Measurements from ENCODE around the gene PAPOLB.

The PAPOLB gene

DNA sequence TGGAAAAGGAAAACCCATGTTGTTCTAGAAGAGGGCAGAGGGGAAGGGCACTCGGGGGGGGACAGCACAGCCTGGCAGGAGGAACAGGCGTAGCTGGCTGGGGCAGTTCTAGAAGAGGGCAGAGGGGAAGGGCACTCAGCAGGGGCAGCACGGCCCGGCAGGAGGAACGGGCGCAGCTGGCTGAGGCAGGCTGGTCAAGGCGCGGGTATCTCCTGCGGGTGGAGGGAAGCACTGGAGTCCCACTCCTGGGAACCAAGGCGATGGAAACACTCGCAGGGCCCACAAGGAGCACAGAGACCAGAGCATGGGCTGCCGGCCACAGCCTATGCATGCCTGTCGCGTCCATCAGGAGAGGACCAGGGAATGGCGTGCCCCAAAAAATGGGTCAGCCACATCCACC is 36.7 kb downstream of the PAPOLB start:
- DNase-seq = no peak

DNA sequence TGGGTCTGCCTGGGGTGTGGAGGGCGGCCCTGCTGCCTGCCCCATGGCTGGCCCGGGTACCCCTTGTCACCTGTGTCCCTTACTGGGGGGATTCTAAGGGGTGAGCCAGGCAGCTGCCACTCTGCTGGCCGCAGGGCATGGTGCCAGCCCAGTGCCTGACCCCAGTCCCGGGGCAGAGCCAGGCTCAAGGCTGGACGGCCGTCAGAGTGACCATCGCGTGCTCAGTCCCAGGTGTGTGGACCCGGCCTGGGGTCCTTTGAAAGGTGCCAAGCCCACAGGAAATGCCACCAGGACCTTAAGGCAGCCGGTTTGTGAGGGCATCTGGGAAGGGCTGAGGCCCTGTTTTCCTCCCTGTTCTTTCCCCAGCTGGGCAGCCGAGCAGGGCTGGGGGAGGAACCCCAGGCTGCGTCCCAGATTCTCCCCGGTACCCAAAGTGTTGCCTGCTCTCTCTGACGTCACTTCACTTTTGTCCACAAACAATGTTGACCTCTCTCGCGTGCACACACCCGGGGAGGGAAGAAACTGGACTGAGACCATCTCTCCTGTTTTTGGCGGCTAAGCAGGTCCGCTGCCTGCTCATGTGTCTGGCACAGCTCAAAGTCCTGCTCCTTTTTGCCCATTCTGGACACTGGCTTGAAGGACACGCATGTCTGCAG is 37.6 kb downstream of the PAPOLB start:
- DNase-seq = peak in 9 of 56 donors; percentile 10 to 50 (median 24)

DNA sequence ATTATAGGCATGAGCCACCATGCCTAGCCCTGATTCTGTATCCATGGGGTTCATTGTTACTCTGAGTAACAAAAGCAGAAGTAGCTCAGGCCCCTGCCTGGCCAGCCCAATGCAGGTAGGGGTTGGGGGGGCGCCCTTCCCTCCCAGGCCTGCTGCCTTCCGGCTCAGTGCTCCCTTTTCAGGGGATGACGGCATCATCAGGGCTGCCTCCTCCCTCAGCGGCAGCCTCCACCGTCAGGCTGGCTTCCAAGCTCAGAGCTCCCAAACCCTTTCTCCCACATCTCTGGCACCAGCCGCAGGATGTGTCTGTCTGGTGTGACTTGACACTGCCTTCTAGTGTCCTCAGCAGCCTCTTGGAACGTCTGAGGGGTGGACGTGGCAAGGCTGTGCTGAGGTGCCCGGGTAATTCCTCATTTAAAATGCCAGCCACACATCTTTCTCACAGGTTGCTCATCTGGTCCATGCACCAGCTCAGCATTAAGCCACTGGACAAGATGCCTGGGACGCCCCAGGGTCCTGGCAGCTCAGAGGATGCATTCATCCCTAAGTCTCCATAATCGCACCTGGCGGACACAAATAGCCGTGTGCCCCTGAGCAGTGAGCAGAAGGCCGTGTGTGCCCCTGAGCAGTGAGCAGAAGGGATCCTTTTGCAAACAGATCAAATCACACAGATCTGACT is 38.2 kb downstream of the PAPOLB start:
- no peak for DNase-seq

DNA sequence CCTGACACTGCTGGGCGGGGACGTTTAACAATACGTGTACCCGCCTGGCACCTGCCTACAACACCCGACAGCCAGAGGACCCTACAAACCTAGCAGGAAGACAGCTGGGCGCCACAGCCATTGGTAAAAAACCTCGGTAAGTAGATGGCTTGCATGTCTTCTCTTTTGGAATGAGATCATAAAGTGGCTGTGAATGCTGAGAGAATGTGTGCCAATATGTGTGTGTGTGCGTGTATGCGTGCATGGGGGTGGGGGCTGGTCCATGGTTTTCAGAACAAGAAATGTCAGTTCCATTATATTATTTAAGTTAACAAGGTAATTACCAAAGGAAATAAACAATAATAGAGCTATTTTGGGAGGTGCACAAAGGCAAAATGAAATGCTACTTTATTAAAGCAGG is 39.2 kb downstream of the PAPOLB start:
- DNase-seq = no peak

DNA sequence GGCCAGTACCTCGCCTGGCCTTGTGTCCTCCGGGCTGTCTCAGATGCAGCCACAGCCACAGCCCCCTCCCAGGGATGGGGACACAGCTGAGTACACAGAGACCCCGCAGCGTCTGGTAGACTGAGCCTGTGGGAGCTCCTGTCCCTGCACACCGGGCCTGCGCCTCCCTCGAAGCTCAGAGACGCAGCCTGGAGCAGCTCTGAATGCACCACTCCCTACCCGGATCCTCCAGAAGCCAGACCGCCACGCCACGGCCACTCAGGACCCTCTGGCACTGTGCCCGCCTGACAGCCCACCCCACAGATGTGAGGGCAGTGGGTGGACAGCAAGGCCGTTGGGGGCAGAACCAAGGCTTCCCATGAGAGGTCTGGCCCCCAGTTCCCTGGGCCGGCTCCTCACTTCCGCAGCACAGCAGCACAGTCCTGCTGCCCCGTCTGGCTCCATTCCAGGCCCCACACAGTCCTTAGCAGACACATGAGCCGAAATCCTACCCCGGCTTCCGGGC is 40.8 kb downstream of the PAPOLB start:
- no peak for DNase-seq

DNA sequence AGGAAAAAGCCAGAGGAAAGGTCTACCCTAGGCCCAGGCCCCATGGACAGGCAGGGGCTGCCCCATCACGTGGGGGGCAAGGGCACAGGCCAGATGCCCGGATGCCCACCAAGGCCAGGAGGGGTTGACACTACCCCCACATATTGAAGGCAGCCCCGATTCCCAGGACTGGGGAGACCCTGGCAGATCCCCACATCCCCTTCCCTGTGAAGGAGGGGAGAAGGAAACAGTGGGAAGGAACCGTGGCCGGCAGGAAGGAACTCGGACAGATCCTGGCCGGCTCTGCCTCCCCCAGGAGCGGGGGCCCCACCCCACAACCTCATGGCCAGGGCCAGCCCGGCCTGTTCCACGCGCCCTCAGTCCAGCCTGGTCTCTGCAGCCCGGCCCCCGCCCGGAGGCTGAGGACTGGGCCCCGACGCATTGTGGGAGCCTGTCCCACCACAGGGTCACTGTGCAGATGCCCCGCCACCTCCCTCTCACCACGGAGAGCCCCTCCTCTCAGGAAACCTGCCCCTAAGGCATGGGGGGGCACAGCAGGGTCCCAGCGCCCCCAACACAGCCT is 41.3 kb downstream of the PAPOLB start:
- no peak for DNase-seq

DNA sequence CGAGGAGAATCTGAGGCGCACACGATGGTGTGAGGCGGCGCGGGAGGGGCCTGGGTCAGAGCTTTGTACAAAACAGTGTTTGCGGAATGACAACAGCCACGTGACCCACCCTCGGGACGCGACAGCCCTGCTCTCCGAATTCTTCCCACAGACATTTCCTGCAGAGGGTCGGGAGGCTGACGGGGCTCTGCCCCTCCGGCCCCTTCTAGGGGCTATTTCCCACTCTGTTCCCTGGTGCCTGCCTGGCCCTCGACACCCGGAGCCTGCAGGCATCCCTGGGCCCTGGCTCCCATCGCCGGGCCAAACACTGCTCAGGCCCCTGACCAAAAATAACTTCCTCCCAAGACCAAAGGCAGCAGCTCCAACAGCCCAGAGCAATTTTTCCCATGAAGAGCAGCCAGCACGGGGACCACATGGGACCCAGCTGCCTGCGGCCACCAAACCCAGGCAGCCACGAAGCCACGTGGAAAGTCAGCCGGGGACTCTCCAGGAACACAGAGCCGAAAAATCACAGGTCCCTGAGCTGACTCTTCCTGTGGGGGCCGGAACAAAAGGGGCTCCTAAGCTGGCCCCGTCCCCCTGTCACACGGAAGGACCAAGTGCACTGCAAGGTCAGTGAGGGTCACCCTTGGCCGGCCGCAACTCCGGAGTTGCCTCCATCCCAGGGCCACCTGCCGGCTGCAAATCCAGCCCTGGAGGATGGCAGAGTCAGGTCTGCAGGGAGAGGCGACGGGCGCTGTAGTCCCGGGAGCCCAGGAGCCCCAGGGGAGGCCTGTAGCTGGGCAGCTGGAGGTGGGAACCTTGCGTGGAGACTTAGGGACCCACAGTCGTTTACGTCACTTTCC is 42.0 kb downstream of the PAPOLB start:
- DNase-seq = no peak

DNA sequence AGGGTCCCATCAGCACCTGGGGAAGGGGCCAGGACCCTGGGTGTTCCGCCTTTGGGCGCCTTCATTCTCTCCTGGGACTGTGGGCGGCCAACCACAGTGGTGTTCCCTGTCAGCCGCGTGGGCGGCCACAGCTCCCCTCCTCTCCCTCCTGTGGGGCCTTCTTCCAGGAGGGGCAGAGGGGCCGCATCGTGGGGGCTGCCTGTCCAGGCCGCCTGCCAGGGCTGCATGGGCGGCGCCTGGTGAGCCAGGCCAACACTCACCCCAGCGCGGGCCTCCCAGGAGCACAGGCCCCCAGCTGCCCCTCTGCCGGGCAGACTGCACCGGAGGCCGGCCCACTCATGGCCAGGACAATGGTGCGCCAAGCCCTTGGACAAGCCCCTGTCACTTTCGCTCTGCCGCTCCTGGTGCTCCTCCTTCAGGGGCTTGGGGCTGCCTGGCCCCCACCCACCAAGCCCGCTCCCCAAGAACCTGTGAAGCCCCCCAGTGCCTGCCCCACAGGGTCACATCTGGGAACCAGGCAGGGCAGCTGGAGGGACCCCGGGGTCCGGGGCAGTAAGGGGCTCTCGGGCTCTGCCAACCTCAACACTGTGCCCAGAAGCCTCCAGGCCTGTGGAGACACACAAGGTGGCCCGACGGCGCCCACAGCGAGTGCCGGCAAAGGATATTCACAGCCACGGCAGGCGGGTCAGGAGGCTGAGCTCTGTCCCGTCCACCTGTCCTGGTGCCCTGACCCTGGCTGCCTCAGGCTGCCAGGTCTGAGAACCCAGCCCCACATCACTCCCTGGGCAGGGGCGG is 43.6 kb downstream of the PAPOLB start:
- DNase-seq = no peak

DNA sequence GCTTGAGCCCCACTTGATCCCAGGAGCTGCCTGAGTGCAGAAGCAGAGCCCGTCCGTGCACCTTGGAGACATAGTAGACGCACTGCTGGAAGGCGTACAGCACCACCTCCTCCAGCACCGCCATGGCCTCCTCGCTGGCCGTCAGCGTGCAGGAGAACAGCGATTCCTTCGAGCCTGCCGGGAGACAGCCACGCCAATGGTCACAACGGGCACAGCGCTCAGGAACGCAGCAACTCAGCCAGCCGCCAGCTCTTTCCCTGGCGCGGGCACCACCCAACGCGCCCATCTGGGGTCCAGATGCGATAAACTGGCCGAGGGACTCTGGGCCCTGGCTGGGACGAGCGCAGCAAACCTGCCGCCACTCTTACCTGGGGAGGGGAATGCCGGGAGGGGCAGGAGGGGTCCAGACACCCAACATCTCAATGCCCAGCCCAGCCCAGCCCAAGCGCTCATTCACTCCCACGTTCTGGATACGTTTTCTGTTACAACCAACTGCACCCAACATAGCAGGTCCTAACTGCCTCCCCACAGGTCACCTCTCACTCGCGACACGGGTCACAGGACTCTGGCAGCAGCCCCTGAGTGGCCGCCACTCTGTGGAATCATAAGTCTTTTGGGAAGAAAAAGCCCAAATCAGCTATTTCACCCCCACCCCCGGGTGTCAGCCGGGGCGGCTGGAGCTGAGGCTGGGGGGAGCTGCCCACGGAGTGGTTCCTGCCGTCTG is 44.5 kb downstream of the PAPOLB start:
- DNase-seq = no peak

DNA sequence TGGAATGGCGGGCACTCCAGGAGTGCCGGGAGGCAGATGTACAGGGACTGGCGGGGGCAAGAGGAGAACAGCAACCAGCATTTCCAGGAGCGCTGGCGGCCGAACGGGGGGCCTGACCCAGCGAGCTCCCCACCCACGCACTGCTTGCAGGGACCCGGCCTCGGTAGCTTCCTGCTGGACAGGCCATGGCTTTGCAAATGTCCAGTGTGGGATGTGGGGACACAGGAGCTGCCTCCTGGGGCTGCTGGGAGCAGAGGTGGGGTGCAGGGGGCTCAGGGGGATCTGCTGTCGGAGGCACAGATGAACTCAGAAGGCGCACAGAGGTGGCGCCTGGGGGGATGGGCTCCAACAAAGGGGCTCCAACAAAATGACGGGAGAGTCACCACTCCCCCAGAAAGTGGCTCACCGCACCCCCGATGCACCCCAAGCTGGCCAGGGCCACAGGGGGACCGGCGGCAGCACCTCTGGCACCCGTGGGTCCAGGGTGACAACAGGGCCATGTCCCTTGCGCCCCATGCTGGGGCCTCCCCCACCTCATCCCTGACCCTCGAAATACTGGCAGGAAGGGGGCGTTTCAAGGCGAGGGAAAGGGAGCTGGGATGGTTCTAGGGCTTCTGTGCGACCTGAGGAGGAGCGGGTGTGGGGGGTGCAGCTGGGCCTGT is 45.3 kb downstream of the PAPOLB start:
- no peak for DNase-seq

DNA sequence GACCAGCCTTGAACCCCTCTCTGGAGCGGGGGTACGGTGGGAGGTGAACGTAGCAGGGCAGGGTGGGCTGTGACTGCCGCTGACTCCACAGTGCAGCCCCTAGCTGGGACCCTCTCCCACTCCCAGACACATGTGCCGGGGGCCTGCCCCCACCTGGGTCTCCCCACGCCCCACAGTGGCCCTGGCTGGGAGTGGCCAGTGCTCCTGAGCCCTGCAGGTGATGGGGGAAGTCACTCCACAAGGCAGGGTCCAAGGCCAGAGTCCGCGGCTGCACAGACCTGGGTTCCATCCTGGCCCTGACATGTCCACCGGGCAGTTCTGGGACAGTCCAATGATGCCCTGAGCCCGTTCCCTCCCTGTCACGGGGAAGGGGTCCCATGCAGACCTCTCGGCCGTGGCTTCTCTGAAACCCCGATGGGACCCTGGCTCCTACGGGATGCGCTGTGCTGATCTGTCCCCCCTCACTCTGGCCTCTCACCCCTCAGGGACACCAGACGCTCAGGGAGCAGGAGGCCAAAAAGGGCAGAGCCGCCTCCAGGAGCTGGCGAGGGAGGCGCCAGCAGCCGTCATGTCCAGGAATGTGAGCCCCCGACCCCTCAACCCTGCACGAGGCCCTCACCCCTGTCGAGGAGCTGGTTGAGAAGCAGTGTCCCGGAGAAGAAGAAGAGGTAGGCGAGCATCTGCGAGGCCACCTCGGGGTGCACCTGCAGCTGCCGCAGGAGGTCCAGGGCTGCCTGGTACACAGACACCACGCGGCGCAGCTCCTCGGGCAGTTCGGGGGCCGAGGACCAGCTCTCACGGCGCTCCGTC is 46.0 kb downstream of the PAPOLB start:
- DNase-seq = no peak

DNA sequence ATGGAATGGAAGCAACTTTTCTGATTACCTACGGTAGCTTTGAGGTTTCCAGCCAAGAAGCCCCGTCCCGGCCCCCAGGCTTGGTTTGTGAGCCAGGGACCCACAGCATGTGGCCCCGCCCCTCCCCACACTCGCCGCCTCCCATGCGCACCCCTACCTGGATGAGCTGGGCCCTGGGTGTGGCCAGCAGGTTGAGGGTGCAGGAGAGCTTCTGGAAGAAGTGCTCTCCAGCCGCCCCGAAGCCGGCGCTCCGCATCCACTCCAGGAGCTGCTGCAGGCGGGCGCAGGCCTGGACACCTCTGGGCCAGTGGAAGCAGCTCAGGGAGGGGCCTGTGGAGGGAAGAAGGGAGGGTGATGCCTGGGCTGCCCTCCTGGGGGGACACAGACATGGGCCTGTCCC is 46.7 kb downstream of the PAPOLB start:
- no peak for DNase-seq

DNA sequence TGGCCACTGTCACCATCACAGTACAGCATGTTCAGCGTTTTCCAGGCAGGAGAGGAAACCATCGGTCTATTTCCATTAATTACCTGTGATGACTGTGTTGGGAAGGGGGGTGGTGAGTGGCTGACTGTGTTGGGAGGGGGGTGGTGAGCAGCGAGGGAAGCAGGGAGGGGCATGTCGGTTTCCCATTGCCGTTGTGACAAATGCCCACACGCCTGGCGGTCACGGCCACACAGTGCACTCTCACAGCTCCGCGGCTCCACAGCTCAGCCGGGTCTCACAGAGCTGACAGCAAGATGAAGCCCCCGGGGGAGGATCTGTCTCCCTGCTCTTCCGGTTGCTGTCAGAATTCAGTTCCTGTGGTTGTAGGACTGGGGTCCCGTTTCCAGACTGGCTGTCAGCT is 47.4 kb downstream of the PAPOLB start:
- DNase-seq = no peak

DNA sequence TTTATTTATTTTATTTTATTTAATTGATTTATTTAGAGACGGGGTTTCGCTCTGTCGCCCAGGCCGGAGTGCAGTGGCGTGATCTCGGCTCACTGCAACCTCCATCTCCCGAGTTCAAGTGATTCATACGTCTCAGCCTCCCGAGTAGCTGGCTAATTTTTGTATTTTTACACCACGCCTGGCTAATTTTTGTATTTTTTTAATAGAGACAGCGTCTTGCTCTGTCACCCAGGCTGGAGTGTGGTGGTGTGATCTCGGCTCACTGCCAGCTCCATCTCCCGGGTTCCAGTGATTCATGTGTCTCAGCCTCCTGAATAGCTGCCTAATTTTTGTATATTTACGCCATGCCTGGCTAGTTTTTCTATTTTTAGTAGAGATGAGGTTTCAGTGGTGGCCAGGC is 52.2 kb downstream of the PAPOLB start:
- DNase-seq = peak in 3 of 56 donors; percentile 7 to 12 (median 12)

DNA sequence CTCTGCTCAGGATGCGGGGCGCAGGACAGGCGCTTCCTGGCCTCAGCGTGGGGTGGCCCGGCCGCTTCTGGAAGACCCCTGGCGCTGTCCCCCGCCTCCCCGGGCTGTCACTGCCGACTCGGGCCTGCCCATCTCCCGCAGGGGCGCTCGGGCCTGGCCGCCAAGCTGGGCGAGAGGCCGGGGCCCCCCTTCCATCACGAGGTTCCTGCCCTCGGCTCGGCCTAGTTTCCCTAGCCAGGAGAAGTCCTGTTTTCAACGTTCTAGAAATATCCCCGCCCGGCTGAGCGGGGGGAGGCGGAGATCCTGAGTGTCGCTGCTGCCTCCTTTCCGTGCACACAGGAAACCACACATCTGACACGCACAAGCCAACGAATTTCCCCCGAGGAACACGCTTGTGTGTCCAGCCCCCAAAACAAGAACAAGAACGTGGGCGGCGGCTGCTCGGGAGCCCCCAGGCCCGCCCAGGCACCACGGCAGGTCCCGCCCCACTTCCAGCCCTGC is 52.7 kb downstream of the PAPOLB start:
- DNase-seq = peak in 18 of 56 donors; percentile 10 to 60 (median 32)

DNA sequence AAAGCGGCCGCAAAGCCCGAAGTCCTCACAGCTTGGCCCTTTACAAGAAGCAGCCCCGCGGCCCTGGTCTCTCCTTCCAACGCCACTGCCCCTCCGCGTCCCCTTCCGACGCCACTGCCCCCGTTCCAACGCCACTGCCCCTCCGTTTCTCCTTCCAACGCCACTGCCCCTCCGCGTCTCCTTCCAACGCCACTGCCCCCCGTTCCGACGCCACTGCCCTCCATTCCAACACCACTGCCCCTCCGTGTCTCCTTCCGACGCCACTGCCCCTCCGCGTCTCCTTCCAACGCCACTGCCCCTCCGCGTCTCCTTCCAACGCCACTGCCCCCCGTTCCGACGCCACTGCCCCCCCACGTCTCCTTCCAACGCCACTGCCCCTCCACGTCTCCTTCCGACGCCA is 53.3 kb downstream of the PAPOLB start:
- DNase-seq = no peak

DNA sequence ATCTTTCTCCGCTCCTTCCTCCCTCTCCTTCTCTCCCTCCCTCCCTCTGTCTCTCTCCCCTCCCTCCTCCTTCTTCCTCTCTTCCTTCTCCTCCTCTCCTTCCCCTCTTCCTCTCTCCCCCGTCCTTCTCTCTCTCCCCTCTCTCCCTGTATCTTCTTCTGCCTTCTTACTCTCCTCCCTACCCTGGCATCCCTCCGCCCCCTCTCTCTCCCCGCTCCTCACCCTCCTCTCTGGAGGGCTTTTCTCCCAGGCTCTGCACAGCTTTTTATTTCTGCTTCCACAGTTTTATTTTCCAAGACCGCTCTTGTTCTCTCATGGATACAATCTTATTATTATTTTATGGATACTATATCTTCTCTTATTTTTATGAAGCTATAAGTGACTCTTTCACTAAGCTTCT is 53.8 kb downstream of the PAPOLB start:
- no peak for DNase-seq
